GM12864 (cell line): ENCODE data around the gene TOX2.

Source experiments
- DNase-seq: peaks from one replicate; pipeline ENCODE4 v3.0.0-alpha.2; 2011; ENCODE audit warnings: low read depth
- H3K4me3 ChIP-seq: 2 replicates; pipeline ENCODE4 v1.5.1; 2011; ENCODE audit warnings: mild to moderate bottlenecking, low read depth, low read length, control low read depth
- TF ChIP-seq, protein P1 (sequence below): IDR thresholded peaks from 2 replicates; pipeline ENCODE4 v1.5.1; 2011; ENCODE audit warnings: low read depth, mild to moderate bottlenecking, moderate library complexity, low read length, control low read depth, inconsistent platforms; ENCODE audit errors: missing control alignments

The TOX2 gene

GRCh38 chr20:43915211-43916072 lies 790 bp downstream of the TOX2 start:
- peak overlapping the region; percentile 84 for H3K4me3 ChIP-seq
- TF ChIP-seq, protein P1, sequence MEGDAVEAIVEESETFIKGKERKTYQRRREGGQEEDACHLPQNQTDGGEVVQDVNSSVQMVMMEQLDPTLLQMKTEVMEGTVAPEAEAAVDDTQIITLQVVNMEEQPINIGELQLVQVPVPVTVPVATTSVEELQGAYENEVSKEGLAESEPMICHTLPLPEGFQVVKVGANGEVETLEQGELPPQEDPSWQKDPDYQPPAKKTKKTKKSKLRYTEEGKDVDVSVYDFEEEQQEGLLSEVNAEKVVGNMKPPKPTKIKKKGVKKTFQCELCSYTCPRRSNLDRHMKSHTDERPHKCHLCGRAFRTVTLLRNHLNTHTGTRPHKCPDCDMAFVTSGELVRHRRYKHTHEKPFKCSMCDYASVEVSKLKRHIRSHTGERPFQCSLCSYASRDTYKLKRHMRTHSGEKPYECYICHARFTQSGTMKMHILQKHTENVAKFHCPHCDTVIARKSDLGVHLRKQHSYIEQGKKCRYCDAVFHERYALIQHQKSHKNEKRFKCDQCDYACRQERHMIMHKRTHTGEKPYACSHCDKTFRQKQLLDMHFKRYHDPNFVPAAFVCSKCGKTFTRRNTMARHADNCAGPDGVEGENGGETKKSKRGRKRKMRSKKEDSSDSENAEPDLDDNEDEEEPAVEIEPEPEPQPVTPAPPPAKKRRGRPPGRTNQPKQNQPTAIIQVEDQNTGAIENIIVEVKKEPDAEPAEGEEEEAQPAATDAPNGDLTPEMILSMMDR, result no peak
- DNase-seq, result no peak

GRCh38 chr20:43916073-43916880 lies 1.6 kb downstream of the TOX2 start:
- no peak for DNase-seq
- TF ChIP-seq, protein P1, result no peak
- H3K4me3 ChIP-seq, result peak overlapping the region; percentile 84

DNA sequence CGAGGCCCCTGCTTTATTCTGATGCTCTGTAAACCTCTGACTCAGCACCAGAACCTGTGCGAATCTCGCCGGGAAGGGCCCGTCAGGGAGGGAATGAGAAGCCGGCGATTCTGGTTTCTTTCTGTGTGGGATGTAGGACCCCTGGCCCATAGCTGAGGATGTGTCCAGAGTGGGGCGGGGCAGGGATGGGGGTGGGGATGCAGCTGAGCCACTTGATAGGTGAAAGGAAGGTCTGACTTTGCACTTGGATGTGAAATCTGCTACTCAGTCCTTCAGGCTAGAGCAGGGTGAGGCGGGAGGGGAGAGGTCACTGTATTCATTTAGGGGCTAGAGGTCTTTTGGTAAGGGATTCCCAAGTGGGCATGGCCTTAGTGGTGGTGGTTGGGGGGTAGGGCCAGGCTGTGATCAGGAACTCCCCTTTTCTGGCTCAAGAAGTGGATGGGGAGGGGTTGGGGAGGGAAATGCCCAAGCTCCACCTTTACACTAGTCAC lies 2.3 kb downstream of the TOX2 start:
- no peak for DNase-seq
- peak overlapping the region; percentile 84 for H3K4me3 ChIP-seq

DNA sequence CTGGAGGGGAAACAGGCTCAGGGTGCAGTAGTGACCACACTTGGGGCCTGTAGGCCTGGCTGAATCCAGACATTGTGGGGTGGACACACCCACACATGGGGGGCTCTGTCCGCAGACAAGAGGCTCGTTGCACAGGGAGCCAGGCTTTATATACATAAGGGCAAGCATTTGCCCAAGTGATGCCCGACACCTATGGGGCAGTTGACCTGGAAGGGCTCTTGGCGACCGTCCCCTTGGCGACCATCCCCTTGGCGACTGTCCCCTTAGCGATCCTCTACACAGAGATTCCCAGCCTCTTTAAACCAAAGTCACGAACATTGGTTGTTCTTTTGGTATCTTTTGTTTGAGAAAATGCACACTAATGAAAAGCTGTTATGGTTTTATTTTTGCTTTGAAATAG lies 2.7 kb downstream of the TOX2 start:
- DNase-seq, result no peak
- TF ChIP-seq, protein P1, result no peak
- no peak overlapping the region; the same call in 1 of the 2 replicates for H3K4me3 ChIP-seq

More for the DNA sequence above, 2.3 kb downstream of the TOX2 start:
- TF ChIP-seq, protein P1, result no peak

DNA sequence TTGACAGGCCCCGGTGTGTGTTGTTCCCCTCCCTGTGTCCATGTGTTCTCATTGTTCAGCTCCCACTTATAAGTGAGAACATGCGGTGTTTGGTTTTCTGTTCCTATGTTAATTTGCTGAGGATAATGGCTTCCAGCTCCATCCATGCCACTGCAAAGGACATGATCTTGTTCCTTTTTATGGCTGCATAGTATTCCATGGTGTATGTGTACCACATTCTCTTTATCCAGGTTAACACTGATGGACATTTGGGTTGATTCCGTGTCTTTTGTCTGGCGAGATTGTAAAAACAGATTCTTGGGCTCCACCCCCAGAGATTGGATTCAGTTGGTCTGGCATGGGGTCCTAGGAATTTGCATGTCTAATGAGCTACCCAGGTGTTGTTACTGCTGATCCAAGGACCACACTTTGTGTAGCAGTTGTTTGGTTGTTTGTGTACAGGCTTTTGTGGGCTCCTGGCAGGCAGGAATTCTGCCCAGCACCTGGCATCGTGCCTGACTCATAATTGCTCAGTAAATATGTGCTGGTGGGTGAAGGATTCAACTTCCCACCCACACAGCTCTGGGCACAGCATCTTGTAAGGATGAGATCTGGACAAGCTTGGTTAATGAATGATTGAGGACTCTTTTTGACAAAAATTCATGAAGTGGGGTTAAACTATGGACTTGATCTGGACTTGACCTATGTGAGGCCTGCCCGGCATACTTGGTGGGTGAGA lies 5.2 kb downstream of the TOX2 start:
- no peak overlapping the region for H3K4me3 ChIP-seq
- TF ChIP-seq, protein P1, result no peak
- DNase-seq, result no peak

DNA sequence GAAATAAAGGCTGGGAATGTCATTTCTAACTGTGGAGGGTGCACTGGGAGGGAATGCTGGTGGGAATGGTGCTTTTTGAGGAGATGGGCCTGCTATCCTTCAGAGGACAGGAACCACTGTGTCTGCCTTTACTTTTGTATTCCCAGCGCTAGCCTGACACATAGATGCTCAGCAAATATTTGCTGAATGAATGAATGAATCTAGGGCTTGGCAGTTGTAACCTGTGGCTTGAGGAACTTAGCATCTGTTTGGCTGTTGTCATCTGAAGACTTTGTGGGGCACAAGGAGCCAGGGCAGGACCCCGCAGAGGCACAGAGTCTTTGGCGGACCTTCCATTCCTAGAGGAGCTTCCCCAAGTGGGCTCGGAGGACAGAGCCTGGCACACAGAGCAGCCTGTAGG lies 6.1 kb downstream of the TOX2 start:
- no peak for DNase-seq
- TF ChIP-seq, protein P1, result no peak
- no peak overlapping the region for H3K4me3 ChIP-seq
